ENCODE measurements around the gene AURKA. TPM values are rescaled to one million over a fixed set of nuclear protein-coding genes. Genes with fewer than 3 reads are reported as not detected.

The AURKA gene
- total and polyA plus RNA-seq, 7 donors, result 1.2 to 25.1 (median 3.0) TPM

DNA sequence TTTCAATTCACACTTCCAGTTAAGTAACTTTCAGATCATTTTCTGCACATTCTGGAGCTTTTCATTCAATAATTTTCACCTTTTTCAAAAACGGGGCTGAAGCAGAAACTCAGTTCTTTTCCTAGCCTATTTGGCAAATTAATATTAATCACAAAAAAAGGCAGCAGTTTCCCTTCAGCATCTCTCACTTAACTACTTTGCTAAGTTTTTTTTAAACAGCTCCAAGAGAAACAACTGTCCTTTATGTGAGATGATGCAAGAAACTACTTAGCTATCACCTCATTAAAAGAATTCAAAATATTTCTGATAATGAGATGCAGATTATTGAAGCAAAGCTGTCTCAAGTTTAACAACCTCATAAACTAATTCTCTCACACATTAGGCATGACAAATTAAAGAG, 31.9 kb upstream of the AURKA start:
- Histone ChIP-seq H3K4me3 (no peak overlapping the region), H3K4me1 (no peaks in the 10 kb centered on the region), H3K27me3 (no peaks in the 10 kb centered on the region), H3K27ac (no peak overlapping the region), H3K9me3 (no peaks in the 10 kb centered on the region), H3K36me3 (no peaks in the 10 kb centered on the region)
- DNase-seq, result no peak
- intact Hi-C loops (cut with DNase I), result no loop called here
- TF ChIP-seq EP300 (IDR thresholded peaks at IDR 0.05) (no peak), POLR2A (IDR thresholded peaks at IDR 0.05) (no peak), POLR2AphosphoS5 (IDR thresholded peaks at IDR 0.05) (no peak)
- TF ChIP-seq, protein P1, sequence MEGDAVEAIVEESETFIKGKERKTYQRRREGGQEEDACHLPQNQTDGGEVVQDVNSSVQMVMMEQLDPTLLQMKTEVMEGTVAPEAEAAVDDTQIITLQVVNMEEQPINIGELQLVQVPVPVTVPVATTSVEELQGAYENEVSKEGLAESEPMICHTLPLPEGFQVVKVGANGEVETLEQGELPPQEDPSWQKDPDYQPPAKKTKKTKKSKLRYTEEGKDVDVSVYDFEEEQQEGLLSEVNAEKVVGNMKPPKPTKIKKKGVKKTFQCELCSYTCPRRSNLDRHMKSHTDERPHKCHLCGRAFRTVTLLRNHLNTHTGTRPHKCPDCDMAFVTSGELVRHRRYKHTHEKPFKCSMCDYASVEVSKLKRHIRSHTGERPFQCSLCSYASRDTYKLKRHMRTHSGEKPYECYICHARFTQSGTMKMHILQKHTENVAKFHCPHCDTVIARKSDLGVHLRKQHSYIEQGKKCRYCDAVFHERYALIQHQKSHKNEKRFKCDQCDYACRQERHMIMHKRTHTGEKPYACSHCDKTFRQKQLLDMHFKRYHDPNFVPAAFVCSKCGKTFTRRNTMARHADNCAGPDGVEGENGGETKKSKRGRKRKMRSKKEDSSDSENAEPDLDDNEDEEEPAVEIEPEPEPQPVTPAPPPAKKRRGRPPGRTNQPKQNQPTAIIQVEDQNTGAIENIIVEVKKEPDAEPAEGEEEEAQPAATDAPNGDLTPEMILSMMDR (IDR thresholded peaks at IDR 0.05), result no peak
- 55 to 77% methylated on average over 1 of the region's 1 CpG for WGBS, 2 donors

DNA sequence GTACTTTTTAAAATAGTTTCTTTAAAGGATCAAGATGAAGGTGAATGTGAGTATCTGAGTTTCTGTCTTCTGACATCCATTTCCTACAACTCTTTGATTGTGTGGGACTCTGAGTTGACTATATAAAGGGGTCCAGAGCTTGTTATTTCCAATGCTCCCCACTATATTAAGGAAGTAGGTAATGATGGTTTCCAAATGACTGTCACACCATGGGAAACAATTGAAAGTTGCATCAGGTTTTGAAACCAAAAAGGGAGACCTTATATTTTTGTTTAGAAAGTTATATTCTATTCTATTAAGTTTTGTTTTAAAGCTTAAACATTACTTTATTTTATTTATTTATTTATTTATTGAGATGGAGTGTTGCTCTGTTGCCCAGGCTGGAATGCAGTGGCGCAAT, 31.2 kb upstream of the AURKA start:
- H3K27ac ChIP-seq, result no peak overlapping the region
- intact Hi-C loops (cut with DNase I), result no loop called here

DNA sequence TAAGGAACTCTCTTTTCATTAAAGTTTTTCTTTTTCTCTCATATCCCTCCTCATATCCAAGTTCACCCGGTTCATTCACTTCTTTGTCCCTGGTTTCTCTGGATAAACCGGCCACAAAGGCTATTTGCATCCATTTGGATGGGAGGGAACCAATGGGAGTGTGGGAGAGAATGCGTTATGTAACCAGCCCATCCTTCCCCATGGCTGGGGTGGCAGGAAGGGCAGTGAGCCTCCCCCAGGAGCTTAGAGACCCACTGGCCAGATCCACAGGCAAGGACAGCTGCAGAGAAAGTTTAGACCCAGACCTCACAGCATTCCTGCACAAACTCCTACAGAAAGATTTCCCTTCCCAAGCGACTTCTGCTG, 30.8 kb upstream of the AURKA start:
- H3K36me3 ChIP-seq, result no peaks in the 10 kb centered on the region
- H3K27me3 ChIP-seq, result no peaks in the 10 kb centered on the region
- no peaks in the 10 kb centered on the region for H3K9me3 ChIP-seq
- TF ChIP-seq EP300 (IDR thresholded peaks at IDR 0.05) (no peak), POLR2A (IDR thresholded peaks at IDR 0.05) (no peak), POLR2AphosphoS5 (IDR thresholded peaks at IDR 0.05) (no peak)
- TF ChIP-seq, protein P1 (IDR thresholded peaks at IDR 0.05), result no peak
- no peak overlapping the region for H3K4me3 ChIP-seq
- DNase-seq, result no peak
- intact Hi-C loops (cut with DNase I), result no loop called here
- H3K4me1 ChIP-seq, result no peaks in the 10 kb centered on the region
- H3K27ac ChIP-seq, result peak overlapping the region in 1 of 4 donors; percentile 11
- WGBS, 2 donors, result 73 to 84% methylated on average over 4 of the region's 4 CpGs

More for the DNA sequence above, 31.2 kb upstream of the AURKA start:
- H3K4me3 ChIP-seq, result no peak overlapping the region
- no peaks in the 10 kb centered on the region for H3K36me3 ChIP-seq
- DNase-seq, result no peak
- no peaks in the 10 kb centered on the region for H3K4me1 ChIP-seq
- TF ChIP-seq EP300 (IDR thresholded peaks at IDR 0.05) (no peak), POLR2A (IDR thresholded peaks at IDR 0.05) (no peak), POLR2AphosphoS5 (IDR thresholded peaks at IDR 0.05) (no peak)
- TF ChIP-seq, protein P1 (IDR thresholded peaks at IDR 0.05), result no peak
- H3K9me3 ChIP-seq, result no peaks in the 10 kb centered on the region
- H3K27me3 ChIP-seq, result no peaks in the 10 kb centered on the region
- 89 to 97% methylated on average over 1 of the region's 1 CpG for WGBS, 2 donors

DNA sequence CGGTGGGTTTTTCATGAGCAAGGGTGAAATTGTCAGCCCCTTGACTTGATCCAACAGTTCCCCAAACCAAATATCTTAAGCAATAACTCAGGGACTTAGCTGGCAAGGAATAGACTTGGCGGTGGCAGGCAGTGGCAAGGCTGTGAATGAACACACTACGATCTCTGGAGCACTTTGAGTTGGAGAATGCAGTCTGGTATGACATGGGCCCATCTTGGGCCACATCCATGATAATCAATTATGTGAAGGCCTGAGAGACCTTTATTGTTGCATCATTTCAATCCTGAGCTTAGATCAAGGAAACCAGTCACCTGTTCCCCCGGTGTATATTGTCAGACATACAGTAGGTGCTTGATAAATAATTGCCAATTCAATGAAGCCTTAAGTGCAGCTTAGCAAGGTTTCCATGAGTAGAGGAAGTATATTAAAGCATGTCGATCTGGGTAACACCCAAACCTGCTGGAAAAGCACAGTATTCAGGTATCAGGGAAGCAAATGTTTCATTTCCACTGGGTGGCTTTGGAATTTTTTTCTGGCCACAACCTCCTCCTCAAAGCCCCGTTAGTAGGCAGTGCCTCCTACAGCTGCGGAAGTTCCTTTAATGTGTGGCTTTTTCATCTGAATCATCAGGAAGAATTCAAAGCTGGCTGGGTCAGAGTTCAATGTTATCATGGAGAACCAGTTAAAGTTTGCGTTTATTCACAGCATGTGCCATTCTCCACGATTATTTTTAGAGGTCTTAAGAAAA, 30.2 kb upstream of the AURKA start:
- intact Hi-C loops (cut with DNase I), result no loop called here
- no peak for DNase-seq
- Histone ChIP-seq H3K4me3 (no peak overlapping the region), H3K4me1 (no peaks in the 10 kb centered on the region), H3K9me3 (no peaks in the 10 kb centered on the region), H3K27me3 (no peaks in the 10 kb centered on the region), H3K36me3 (no peaks in the 10 kb centered on the region), H3K27ac (peak overlapping the region in 1 of 4 donors; percentile 11)
- 53 to 63% methylated on average over 9 of the region's 9 CpGs for WGBS, 2 donors
- no peak for TF ChIP-seq EP300 (IDR thresholded peaks at IDR 0.05)
- no peak for TF ChIP-seq POLR2A (IDR thresholded peaks at IDR 0.05)
- no peak for TF ChIP-seq POLR2AphosphoS5 (IDR thresholded peaks at IDR 0.05)
- TF ChIP-seq, protein P1 (IDR thresholded peaks at IDR 0.05), result no peak
